HG03108 (cell line): ENCODE data around the gene TMPRSS11A.

ENCODE experiments used
- ATAC-seq: cut with Tn5 transposase; IDR thresholded peaks from one replicate; pipeline ENCODE4 v1.9.1; 2021; ENCODE audit warnings: moderate library complexity; ENCODE audit not compliant: unreplicated experiment

The TMPRSS11A gene

GRCh38 chr4:67963356-67963755 lies at the start of gene TMPRSS11A:
Gene TMPRSS11A (minus strand): TSS chr4:67963493. CDS start chr4:67963393, 100 bp downstream.
- no peak for ATAC-seq

- ATAC-seq = no peak
Measured at GRCh38 chr4:68011684-68012083, 48.4 kb upstream of the TMPRSS11A start.

GRCh38 chr4:68002906-68003305 lies 39.6 kb upstream of the TMPRSS11A start:
- ATAC-seq = no peak

GRCh38 chr4:67996127-67996526 lies 32.8 kb upstream of the TMPRSS11A start:
- no peak for ATAC-seq

- no peak for ATAC-seq
Measured at GRCh38 chr4:67988991-67989390, 25.7 kb upstream of the TMPRSS11A start.

GRCh38 chr4:67983333-67983732 lies 20.0 kb upstream of the TMPRSS11A start:
- ATAC-seq = no peak

GRCh38 chr4:67980512-67980911 lies 17.2 kb upstream of the TMPRSS11A start:
- no peak for ATAC-seq

- no peak for ATAC-seq
Measured at GRCh38 chr4:67973608-67974007, 10.3 kb upstream of the TMPRSS11A start.

- no peak for ATAC-seq
Measured at GRCh38 chr4:67954890-67955289, 8.4 kb downstream of the TMPRSS11A start.

GRCh38 chr4:67941074-67941473 lies 22.2 kb downstream of the TMPRSS11A start:
- no peak for ATAC-seq

GRCh38 chr4:67940506-67940905 lies 22.8 kb downstream of the TMPRSS11A start:
- no peak for ATAC-seq

- no peak for ATAC-seq
Measured at GRCh38 chr4:67939195-67939594, 24.1 kb downstream of the TMPRSS11A start.

GRCh38 chr4:67935888-67936287 lies 27.4 kb downstream of the TMPRSS11A start:
- ATAC-seq = no peak

- ATAC-seq = no peak
Measured at GRCh38 chr4:67934628-67935027, 28.7 kb downstream of the TMPRSS11A start.

GRCh38 chr4:67933755-67934154 lies 29.5 kb downstream of the TMPRSS11A start:
- ATAC-seq = no peak

GRCh38 chr4:67933038-67933437 lies 30.3 kb downstream of the TMPRSS11A start:
- ATAC-seq = no peak

GRCh38 chr4:67931256-67931655 lies 32.0 kb downstream of the TMPRSS11A start:
- no peak for ATAC-seq

GRCh38 chr4:67929426-67929825 lies 33.9 kb downstream of the TMPRSS11A start:
- ATAC-seq = no peak

- ATAC-seq = no peak
Measured at GRCh38 chr4:67928546-67928945, 34.7 kb downstream of the TMPRSS11A start.

GRCh38 chr4:67927251-67927650 lies 36.0 kb downstream of the TMPRSS11A start:
- no peak for ATAC-seq

GRCh38 chr4:67926485-67926884 lies 36.8 kb downstream of the TMPRSS11A start:
- no peak for ATAC-seq

GRCh38 chr4:67922697-67923096 lies 40.6 kb downstream of the TMPRSS11A start:
- no peak for ATAC-seq

- ATAC-seq = no peak
Measured at GRCh38 chr4:67918428-67918827, 44.9 kb downstream of the TMPRSS11A start.
